ENCODE results near the gene DAPK2. TPM values are rescaled to one million over a fixed set of nuclear protein-coding genes. Genes with fewer than 3 reads are reported as not detected.

Gene DAPK2
- total and polyA plus RNA-seq, 2 of the 13 experiments (the other 11 are each of a cell fraction or from before 2014, with no cell fraction given), result 0.33 to 0.63 TPM

GRCh38 chr15:63945838-63946298 lies 100.4 kb downstream of the DAPK2 start (continued):
- TF ChIP-seq MAZ (IDR thresholded peaks at IDR 0.05; ENCODE audit: borderline replicate concordance, low read depth, low read length) (no peak), MAZ (CRISPR knock-in tag; IDR thresholded peaks at IDR 0.05; ENCODE audit: low read depth) (0 out of 2 replicates have a peak, but pooled peaks have one; percentile 44), RFX5 (IDR thresholded peaks at IDR 0.05; ENCODE audit: low read depth, low read length) (no peak), ZSCAN21 (CRISPR knock-in tag; IDR thresholded peaks at IDR 0.05; ENCODE audit: borderline replicate concordance) (peak; percentile 40; the same call in 1 of the 2 replicates), IRF2 (CRISPR knock-in tag; IDR thresholded peaks at IDR 0.05) (peak; percentile 31; the same call in 1 of the 2 replicates), ZFY (CRISPR knock-in tag; IDR thresholded peaks at IDR 0.05) (0 out of 2 replicates have a peak, but pooled peaks have one; percentile 26), RXRA (CRISPR knock-in tag; IDR thresholded peaks at IDR 0.05) (0 out of 2 replicates have a peak, but pooled peaks have one; percentile 17), ZNF260 (CRISPR knock-in tag; IDR thresholded peaks at IDR 0.05; ENCODE audit: borderline replicate concordance, low read depth) (no peak), ZNF205 (CRISPR knock-in tag; IDR thresholded peaks at IDR 0.05) (0 out of 2 replicates have a peak, but pooled peaks have one; percentile 44), ZNF232 (CRISPR knock-in tag; IDR thresholded peaks at IDR 0.05; ENCODE audit: borderline replicate concordance) (0 out of 2 replicates have a peak, but pooled peaks have one; percentile 19), MTERF4 (CRISPR knock-in tag; IDR thresholded peaks at IDR 0.05) (0 out of 2 replicates have a peak, but pooled peaks have one; percentile 53), JUND (CRISPR knock-in tag; IDR thresholded peaks at IDR 0.05) (no peak), JUN (CRISPR knock-in tag; IDR thresholded peaks at IDR 0.05) (peak; percentile 77), ZNF687 (CRISPR knock-in tag; IDR thresholded peaks at IDR 0.05) (peak; percentile 73), HES4 (CRISPR knock-in tag; IDR thresholded peaks at IDR 0.05; ENCODE audit: borderline replicate concordance) (0 out of 2 replicates have a peak, but pooled peaks have one; percentile 54), ZBTB3 (CRISPR knock-in tag; IDR thresholded peaks at IDR 0.05; ENCODE audit: borderline replicate concordance, low read depth) (no peak), PATZ1 (CRISPR knock-in tag; IDR thresholded peaks at IDR 0.05) (0 out of 2 replicates have a peak, but pooled peaks have one; percentile 11), CTCF (CRISPR knock-in tag; IDR thresholded peaks at IDR 0.05) (peak; percentile 68), ZNF788 (CRISPR knock-in tag; IDR thresholded peaks at IDR 0.05; ENCODE audit: borderline replicate concordance) (0 out of 2 replicates have a peak, but pooled peaks have one; percentile 27), MTA1 (CRISPR knock-in tag; IDR thresholded peaks at IDR 0.05; ENCODE audit: borderline replicate concordance) (0 out of 2 replicates have a peak, but pooled peaks have one; percentile 5), MED1 (CRISPR knock-in tag; IDR thresholded peaks at IDR 0.05) (peak; percentile 44)

Measured in HepG2 (cell line).